Activated T-helper 2 cell treated with anti-CD3 and anti-CD28 coated beads, Interferon-gamma antibody, Interleukin-2, Interleukin-4, amounts not matched to agents 10 μg/mL and 5 μg/mL and 100 μg/mL, durations not matched to agents 14 hours and 24 hours and 36 hours (primary cell): Measurements from ENCODE around the gene ACSS1. TPM values are rescaled to one million over a fixed set of nuclear protein-coding genes. Genes with fewer than 3 reads are reported as not detected.

Experiments
- DNase-seq: peaks from one replicate; pipeline ENCODE4 v3.0.0; 2021; ENCODE audit warnings: low spot score
- H3K27ac Mint-ChIP-seq: one replicate; pipeline ENCODE4 v1.8.0; 2021; ENCODE audit warnings: mixed read lengths
- H3K27me3 Mint-ChIP-seq: one replicate; pipeline ENCODE4 v1.8.0; 2021; ENCODE audit warnings: low read depth, mixed read lengths
- H3K36me3 Mint-ChIP-seq: one replicate; pipeline ENCODE4 v1.8.0; 2021; ENCODE audit warnings: low read depth, mixed read lengths
- H3K4me1 Mint-ChIP-seq: one replicate; pipeline ENCODE4 v1.8.0; 2021; ENCODE audit warnings: low read depth, mixed read lengths
- H3K4me3 Mint-ChIP-seq: one replicate; pipeline ENCODE4 v1.8.0; 2021; ENCODE audit warnings: low read depth, mild to moderate bottlenecking, moderate library complexity, mixed read lengths
- H3K9me3 Mint-ChIP-seq: one replicate; pipeline ENCODE4 v1.8.0; 2021; ENCODE audit warnings: mixed read lengths
- intact Hi-C: fragments of 100-400 bp; cut with micrococcal nuclease; formaldehyde crosslinking; loops from one replicate; pipeline ENCODE4 v1.15.1; 2023
- total RNA-seq: library from RNA; stranded (reverse); gene quantifications from 2 replicates; pipeline ENCODE4 v1.2.3, GENCODE V29; 2022

ACSS1 gene
- total RNA-seq, 1 donor from 2014 or later: 15.1 TPM

- intact Hi-C loops: no loop called here
- DNase-seq: no peak
- Mint-ChIP-seq H3K27ac (no peak overlapping the region), H3K4me1 (peaks cover 6% of the 10 kb centered on the region), H3K36me3 (no peaks in the 10 kb centered on the region), H3K27me3 (peaks cover 63% of the 10 kb centered on the region), H3K9me3 (no peaks in the 10 kb centered on the region), H3K4me3 (no peak overlapping the region)
These were observed 26.8 kb upstream of the ACSS1 start for GRCh38 chr20:25084626-25085187.

GRCh38 chr20:25083773-25084625 is 26.1 kb upstream of the ACSS1 start:
- peaks cover 69% of the 10 kb centered on the region for H3K27me3 Mint-ChIP-seq
- H3K4me1 Mint-ChIP-seq: peaks cover 6% of the 10 kb centered on the region
- no peaks in the 10 kb centered on the region for H3K36me3 Mint-ChIP-seq
- H3K9me3 Mint-ChIP-seq: no peaks in the 10 kb centered on the region
- H3K27ac Mint-ChIP-seq: no peak overlapping the region
- DNase-seq: no peak
- peak overlapping the region; percentile 23 for H3K4me3 Mint-ChIP-seq
- intact Hi-C loops: loop anchor here (1.0 kb wide), 1 partner anchor 95 kb away; no protein-coding TSS in a partner anchor

- intact Hi-C loops: loop anchor here (1.0 kb wide), 1 partner anchor 96 kb away; no protein-coding TSS in a partner anchor
- H3K36me3 Mint-ChIP-seq: no peaks in the 10 kb centered on the region
- peak overlapping the region; percentile 3 for H3K4me3 Mint-ChIP-seq
- no peaks in the 10 kb centered on the region for H3K9me3 Mint-ChIP-seq
- no peak overlapping the region for H3K27ac Mint-ChIP-seq
- no peak for DNase-seq
- peaks cover 6% of the 10 kb centered on the region for H3K4me1 Mint-ChIP-seq
- peaks cover 76% of the 10 kb centered on the region for H3K27me3 Mint-ChIP-seq
These were observed 25.3 kb upstream of the ACSS1 start for GRCh38 chr20:25083141-25083772.

GRCh38 chr20:25082498-25082873 is 24.5 kb upstream of the ACSS1 start:
- no peaks in the 10 kb centered on the region for H3K9me3 Mint-ChIP-seq
- DNase-seq: no peak
- H3K27ac Mint-ChIP-seq: no peak overlapping the region
- intact Hi-C loops: no loop called here
- peaks cover 84% of the 10 kb centered on the region for H3K27me3 Mint-ChIP-seq
- peaks cover 6% of the 10 kb centered on the region for H3K4me1 Mint-ChIP-seq
- no peak overlapping the region for H3K4me3 Mint-ChIP-seq
- H3K36me3 Mint-ChIP-seq: no peaks in the 10 kb centered on the region

GRCh38 chr20:25081730-25082497 is 24.0 kb upstream of the ACSS1 start, which contains the start of gene VSX1:
Gene VSX1 (minus strand): TSS chr20:25082141. CDS start chr20:25082096, 45 bp downstream.
- intact Hi-C loops: no loop called here
- Mint-ChIP-seq H3K27ac (no peak within 1 kb of the TSS), H3K4me3 (no peak within 1 kb of the TSS)

GRCh38 chr20:25081065-25081729 is 23.3 kb upstream of the ACSS1 start:
- H3K27me3 Mint-ChIP-seq: peaks cover 84% of the 10 kb centered on the region
- no peaks in the 10 kb centered on the region for H3K36me3 Mint-ChIP-seq
- H3K4me1 Mint-ChIP-seq: peaks cover 10% of the 10 kb centered on the region
- no peaks in the 10 kb centered on the region for H3K9me3 Mint-ChIP-seq
- H3K4me3 Mint-ChIP-seq: no peak overlapping the region
- DNase-seq: no peak
- intact Hi-C loops: no loop called here
- H3K27ac Mint-ChIP-seq: no peak overlapping the region

More at GRCh38 chr20:25081730-25082497, 24.0 kb upstream of the ACSS1 start, which contains the start of gene VSX1:
- DNase-seq: no peak
- Mint-ChIP-seq H3K4me1 (peaks cover 10% of the 10 kb centered on the region), H3K9me3 (no peaks in the 10 kb centered on the region), H3K27me3 (peaks cover 86% of the 10 kb centered on the region), H3K36me3 (no peaks in the 10 kb centered on the region)

GRCh38 chr20:25079171-25079570 is 21.2 kb upstream of the ACSS1 start:
- Mint-ChIP-seq H3K9me3 (no peaks in the 10 kb centered on the region), H3K27me3 (peaks cover 85% of the 10 kb centered on the region), H3K4me3 (no peak overlapping the region), H3K36me3 (no peaks in the 10 kb centered on the region), H3K27ac (no peak overlapping the region), H3K4me1 (peaks cover 10% of the 10 kb centered on the region)
- intact Hi-C loops: no loop called here
- DNase-seq: no peak

GRCh38 chr20:25078662-25079061 is 20.7 kb upstream of the ACSS1 start:
- H3K36me3 Mint-ChIP-seq: no peaks in the 10 kb centered on the region
- no peak overlapping the region for H3K27ac Mint-ChIP-seq
- intact Hi-C loops: no loop called here
- DNase-seq: no peak
- no peaks in the 10 kb centered on the region for H3K9me3 Mint-ChIP-seq
- H3K27me3 Mint-ChIP-seq: peaks cover 82% of the 10 kb centered on the region
- H3K4me3 Mint-ChIP-seq: no peak overlapping the region
- peaks cover 9% of the 10 kb centered on the region for H3K4me1 Mint-ChIP-seq

GRCh38 chr20:25077610-25078169 is 19.8 kb upstream of the ACSS1 start:
- H3K4me1 Mint-ChIP-seq: peaks cover 6% of the 10 kb centered on the region
- intact Hi-C loops: no loop called here
- no peak overlapping the region for H3K27ac Mint-ChIP-seq
- H3K36me3 Mint-ChIP-seq: no peaks in the 10 kb centered on the region
- DNase-seq: no peak
- peak overlapping the region; percentile 17 for H3K4me3 Mint-ChIP-seq
- H3K27me3 Mint-ChIP-seq: peaks cover 82% of the 10 kb centered on the region
- no peaks in the 10 kb centered on the region for H3K9me3 Mint-ChIP-seq

- intact Hi-C loops: no loop called here
- Mint-ChIP-seq H3K4me3 (no peak overlapping the region), H3K9me3 (no peaks in the 10 kb centered on the region), H3K36me3 (no peaks in the 10 kb centered on the region), H3K4me1 (peaks cover 4% of the 10 kb centered on the region), H3K27ac (no peak overlapping the region), H3K27me3 (peaks cover 81% of the 10 kb centered on the region)
- DNase-seq: no peak
These were observed 19.0 kb upstream of the ACSS1 start for GRCh38 chr20:25076731-25077609.

GRCh38 chr20:25076201-25076600 is 18.3 kb upstream of the ACSS1 start:
- Mint-ChIP-seq H3K36me3 (no peaks in the 10 kb centered on the region), H3K9me3 (no peaks in the 10 kb centered on the region), H3K4me1 (peaks cover 4% of the 10 kb centered on the region), H3K27ac (no peak overlapping the region), H3K4me3 (no peak overlapping the region), H3K27me3 (peaks cover 83% of the 10 kb centered on the region)
- no peak for DNase-seq
- intact Hi-C loops: no loop called here
